GM12874 (cell line): ENCODE results near the gene PRKN.

Experiments
- TF ChIP-seq, protein P1 (sequence below): IDR thresholded peaks from 2 replicates; pipeline ENCODE4 v1.5.1; 2011; ENCODE audit warnings: low read depth, mild to moderate bottlenecking, control low read depth, low read length, moderate library complexity; ENCODE audit not compliant: insufficient read depth

The PRKN gene

DNA sequence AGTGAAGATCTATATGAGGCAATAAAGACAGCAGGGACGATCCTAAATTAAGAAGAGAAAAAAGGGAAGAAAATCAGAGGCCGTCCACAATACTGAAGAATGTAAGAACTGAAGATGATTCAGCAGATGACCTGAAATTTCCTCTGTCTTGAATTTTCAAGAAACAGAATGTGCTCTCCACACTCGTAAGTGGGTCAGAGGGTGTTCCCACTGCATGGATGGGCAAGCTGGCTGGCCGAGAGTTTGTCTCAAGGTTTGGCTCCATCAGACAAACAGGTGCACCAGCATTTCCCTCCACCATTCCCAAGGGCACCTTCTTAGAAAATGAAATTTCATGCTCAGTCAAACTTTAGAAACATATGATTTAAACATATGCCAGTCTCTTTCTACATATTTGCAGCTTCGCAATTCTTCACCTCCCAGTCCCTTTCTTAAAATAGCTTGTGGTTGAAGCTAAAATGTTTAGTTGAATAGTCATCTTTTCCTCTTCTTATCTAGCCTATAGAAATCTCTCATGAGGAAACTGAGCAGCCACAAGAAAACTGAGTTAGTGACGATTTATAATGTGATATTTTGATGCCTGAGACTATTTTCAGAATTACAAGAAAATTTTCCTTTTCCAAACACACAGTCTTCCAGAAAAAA, 576.4 kb downstream of the PRKN start:
- TF ChIP-seq, protein P1, sequence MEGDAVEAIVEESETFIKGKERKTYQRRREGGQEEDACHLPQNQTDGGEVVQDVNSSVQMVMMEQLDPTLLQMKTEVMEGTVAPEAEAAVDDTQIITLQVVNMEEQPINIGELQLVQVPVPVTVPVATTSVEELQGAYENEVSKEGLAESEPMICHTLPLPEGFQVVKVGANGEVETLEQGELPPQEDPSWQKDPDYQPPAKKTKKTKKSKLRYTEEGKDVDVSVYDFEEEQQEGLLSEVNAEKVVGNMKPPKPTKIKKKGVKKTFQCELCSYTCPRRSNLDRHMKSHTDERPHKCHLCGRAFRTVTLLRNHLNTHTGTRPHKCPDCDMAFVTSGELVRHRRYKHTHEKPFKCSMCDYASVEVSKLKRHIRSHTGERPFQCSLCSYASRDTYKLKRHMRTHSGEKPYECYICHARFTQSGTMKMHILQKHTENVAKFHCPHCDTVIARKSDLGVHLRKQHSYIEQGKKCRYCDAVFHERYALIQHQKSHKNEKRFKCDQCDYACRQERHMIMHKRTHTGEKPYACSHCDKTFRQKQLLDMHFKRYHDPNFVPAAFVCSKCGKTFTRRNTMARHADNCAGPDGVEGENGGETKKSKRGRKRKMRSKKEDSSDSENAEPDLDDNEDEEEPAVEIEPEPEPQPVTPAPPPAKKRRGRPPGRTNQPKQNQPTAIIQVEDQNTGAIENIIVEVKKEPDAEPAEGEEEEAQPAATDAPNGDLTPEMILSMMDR = no peak

DNA sequence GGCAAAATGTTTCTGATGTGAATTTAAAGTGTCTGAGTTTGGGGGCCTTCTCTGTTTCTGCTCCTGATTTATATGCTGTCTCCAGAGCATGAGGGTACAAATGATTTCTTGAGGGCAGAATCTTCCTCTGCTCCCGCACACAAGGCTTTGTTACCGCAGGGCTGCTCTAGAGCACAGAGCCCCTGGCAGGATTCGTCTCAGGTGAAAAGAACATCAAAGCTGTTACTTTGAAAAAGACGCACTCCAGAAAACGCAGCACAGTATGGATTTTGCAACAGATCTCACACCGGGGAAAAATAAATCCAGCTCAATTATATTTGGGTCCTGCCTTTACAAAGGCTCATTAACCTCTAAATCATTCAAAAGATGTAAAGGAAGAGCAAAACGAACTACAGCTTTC, 577.3 kb downstream of the PRKN start:
- TF ChIP-seq, protein P1 = no peak

DNA sequence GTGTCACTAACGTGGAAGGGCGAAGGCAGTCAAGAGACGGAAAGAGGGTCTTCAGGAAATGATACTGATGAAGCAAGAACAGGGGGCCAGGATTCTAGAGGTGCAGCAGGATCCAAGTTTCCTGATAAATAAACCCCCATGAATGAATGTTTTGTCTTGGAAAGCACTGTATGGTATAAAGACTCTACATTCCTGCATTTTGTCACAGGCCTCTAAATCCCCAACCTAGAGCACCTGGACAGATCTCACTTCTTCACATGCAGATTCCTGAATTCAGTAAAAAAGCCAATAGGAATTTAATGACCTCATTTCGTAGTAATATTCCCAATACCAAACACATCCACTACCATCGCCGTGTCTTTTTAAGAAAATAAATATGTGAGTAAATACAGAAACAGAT, 577.8 kb downstream of the PRKN start:
- TF ChIP-seq, protein P1 = no peak

DNA sequence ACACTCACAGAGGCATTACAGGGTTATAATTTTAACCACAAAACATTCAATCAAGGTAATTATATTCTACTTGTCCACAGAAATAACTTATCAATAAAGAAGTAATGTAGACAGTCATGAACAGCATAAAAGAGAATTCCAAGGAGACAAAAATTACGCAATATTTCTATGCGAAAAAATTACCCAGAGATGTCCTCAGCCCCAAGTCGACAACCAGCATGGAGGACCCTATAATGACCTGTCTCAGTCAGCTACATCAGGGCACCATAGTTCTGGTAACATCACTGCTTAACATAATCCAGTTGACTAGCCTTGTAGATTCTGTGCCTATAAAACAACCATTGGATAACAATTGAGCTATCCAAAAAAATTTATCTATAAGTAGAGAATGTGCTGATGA, 579.8 kb downstream of the PRKN start:
- TF ChIP-seq, protein P1 = no peak

DNA sequence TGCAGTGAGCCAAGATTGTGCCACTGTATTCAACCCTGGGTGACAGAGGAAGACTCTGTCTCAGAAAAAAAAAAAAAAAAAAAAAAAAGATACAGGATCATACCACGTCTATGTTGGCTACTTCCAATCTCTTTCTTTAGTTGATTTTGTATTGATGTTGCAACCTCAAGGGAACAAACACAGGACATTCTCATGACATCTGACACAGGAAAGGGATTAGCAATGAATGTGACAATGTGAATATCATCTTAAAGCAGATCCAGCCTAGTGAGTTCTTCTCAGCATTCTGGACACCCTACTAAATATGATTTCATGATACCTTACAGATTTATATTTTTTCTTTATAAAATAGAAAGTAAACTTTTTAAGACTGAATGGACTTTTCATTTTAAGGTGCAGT, 580.3 kb downstream of the PRKN start:
- TF ChIP-seq, protein P1 = no peak

DNA sequence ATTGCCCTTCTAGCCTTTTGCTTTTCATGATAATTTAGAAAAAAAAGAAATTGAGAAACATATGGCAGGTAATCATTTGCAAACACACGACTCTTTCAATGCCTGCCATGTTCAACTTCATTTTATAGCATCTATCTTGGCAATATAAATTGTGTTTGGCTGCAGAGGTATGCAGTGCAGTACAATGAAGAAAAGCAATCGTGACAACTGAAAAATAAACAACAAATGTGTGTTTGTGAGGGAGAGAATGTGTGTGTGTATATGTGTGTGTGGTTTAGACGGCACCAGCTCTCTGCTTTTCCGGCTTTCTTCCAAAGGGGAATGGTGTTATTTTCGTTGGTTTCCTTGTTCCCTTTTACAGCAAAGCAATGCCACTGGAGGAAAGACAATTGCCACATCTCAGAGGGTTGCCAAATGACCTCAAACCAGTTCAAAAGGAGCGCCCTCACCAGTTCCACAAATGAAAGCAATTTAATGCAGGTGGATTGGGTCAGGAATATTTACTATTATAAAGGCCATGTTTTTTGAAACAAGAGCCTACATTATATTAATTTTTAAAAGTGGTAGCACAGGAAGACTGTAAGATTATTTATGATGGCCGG, 587.2 kb downstream of the PRKN start:
- TF ChIP-seq, protein P1 = no peak

DNA sequence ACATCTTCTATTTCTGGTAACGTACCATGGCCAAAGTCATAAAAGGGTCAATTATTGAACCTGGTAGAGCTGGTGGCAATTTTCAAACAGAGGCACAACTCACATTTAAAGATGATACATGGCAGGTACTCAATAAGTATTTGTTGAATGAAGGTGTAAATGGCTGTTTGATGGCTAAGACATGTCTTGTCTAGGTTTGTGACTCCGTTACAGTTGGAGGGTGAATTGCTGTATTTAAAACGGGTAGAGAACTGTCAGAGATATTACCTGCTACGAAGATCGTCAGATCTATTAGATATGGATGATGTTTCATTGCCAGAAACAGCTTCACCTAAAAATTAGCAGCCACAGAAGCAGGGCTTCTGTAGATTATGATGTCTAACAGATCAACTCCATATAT, 601.9 kb downstream of the PRKN start:
- TF ChIP-seq, protein P1 = no peak
